Vagina (tissue), 2 donors: ENCODE measurements around the gene ZNF862.

Experiments used
- CTCF ChIP-seq, 3 experiments: fragments of 450-650 bp in 2 of 3; fragments of 200-600 bp in 1 of 3; sonication (generic) in 1 of 3; IDR thresholded peaks; one replicate each; pipeline ENCODE4 v1.5.1; 2017 to 2019; ENCODE audit warnings: antibody characterized with exemption in 3 of 3, mild to moderate bottlenecking in 2 of 3, moderate library complexity in 2 of 3
- POLR2A ChIP-seq, 2 donors: fragments of 450-650 bp; IDR thresholded peaks; one replicate each; pipeline ENCODE4 v1.6.1; 2017; ENCODE audit warnings: antibody characterized with exemption in 2 of 2, mild to moderate bottlenecking in 2 of 2, moderate library complexity in 2 of 2
- POLR2AphosphoS5 ChIP-seq, 2 donors: sonication (generic); formaldehyde crosslinking; IDR thresholded peaks; one replicate each; pipeline ENCODE4 v1.9.0; 2017; ENCODE audit warnings: antibody characterized with exemption in 2 of 2, mild to moderate bottlenecking in 2 of 2, low read depth in 1 of 2; ENCODE audit not compliant: insufficient read depth in 1 of 2

DNA sequence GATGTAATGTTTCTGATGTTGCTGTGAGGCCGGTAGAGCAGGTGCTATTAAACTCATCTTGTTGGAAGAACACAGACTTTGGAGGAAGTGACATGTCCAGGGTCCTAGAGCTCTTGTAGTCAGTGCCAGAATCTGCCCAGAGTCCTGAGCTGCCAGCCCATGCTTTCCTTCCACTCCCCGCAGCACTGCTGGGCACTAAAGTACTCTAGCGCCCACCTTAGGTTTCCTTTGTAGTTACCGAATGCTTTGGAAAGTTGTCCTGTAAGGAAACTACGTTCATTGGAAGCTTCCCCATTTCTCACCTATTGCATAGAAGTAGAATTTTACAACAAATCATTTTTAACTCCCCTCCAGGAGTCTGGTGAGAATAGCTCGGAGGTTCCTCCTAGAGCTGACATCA, 11.0 kb downstream of the ZNF862 start:
- TF ChIP-seq POLR2A (IDR thresholded peaks at IDR 0.05): no peak
- TF ChIP-seq CTCF (IDR thresholded peaks at IDR 0.05): no peak
- no peak for TF ChIP-seq POLR2AphosphoS5 (IDR thresholded peaks at IDR 0.05; ENCODE audit: insufficient read depth in 1 of 2, low read depth in 1 of 2)
